NCI-H187 (cell line): ENCODE data around the gene MESP1.

ENCODE experiments used
- DNase-seq, 2 experiments: peaks; one replicate each; lab custom pipeline; 2025; lab: John Stamatoyannopoulos, UW

MESP1 gene

DNA sequence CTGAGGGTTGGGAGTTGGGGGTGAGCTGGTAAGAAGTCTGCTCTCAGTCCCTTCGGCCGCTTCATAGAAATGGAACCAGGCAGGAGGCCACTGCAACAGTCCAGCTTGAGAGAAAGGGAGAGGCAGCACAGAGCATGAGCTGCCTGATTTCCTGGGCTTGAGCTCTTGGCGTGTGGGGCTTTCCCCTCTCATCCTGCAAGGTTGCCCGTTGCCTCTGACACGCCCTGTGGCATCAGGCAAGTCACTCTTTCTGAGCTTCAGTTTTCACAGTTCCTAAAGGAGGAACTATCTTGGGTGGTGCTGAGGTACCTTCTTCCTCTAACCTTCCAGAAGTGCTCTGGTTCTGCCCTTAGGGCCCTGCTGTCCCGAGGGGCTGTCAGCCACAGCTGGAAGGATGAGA is 30.0 kb upstream of the MESP1 start:
- DNase-seq: no peak

GRCh38 chr15:89780601-89781000 is 29.6 kb upstream of the MESP1 start:
- no peak for DNase-seq

GRCh38 chr15:89778861-89779260 is 27.8 kb upstream of the MESP1 start:
- DNase-seq: no peak

DNA sequence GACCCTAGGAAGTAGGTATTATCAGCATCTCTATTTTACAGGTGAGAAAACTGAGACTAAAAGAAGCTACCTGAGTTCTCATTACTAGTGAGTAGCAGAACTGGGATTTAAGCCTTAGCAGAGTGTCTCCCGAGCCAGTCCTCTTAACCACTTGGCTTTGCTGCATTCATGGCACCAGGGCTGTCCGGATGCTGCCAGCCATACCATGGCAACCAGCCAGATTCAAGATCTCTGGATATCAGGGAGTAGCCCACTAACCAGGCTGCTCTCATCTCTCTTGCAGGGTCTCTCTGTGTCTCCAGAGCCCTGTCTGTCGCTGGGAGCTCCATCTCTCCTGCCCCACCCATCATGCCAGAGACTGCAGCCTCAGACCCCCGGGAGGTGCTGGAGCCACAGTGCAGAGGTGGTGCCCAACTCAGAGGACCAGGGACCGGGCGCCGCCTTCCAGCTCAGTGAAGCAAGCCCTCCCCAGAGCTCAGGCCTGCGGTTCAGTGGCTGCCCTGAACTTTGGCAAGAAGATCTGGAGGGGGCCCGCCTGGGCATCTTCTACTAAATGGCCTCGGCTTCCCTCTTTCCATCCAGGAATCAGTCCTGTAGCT is 26.8 kb upstream of the MESP1 start:
- DNase-seq: no peak

DNA sequence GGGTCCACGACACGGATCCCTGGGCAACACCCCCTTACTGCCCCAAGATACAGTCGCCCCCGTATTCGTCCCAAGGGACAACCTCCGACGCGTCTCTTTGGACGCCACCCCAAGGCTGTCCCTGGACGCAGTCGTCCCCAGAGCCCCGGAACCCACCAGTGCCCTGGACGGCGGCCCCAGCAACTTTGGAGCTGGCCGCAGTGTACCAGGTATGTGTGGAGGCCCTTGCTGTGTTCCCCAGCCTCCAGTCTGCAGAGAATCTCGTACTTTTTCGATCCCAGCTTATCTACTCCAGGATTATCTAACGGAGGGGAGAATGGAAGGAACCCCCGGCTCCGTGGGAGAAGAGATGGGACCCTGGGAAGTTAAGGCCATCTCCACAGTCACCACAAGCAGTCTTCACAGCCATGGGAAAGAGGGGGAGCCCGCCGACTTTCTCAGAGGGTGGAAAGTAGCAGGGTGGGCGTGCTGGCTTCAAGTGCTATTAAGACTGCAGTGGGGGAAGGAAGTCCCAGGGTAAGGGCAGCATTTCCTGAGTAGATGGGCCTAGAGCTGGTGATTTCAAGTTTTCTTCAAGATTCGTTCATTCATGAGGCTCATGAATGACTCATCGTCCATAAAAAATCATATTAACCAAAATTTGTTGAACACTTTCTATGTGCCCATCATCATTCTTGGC is 26.2 kb upstream of the MESP1 start:
- no peak for DNase-seq

- DNase-seq: peak; percentile 22 to 27
Measured at GRCh38 chr15:89776274-89777072, 25.4 kb upstream of the MESP1 start, which contains the start of gene MESP2. Gene MESP2 (plus strand): TSS chr15:89776332. CDS start chr15:89776358, 26 bp downstream.

GRCh38 chr15:89775815-89776214 is 24.8 kb upstream of the MESP1 start:
- DNase-seq: no peak

DNA sequence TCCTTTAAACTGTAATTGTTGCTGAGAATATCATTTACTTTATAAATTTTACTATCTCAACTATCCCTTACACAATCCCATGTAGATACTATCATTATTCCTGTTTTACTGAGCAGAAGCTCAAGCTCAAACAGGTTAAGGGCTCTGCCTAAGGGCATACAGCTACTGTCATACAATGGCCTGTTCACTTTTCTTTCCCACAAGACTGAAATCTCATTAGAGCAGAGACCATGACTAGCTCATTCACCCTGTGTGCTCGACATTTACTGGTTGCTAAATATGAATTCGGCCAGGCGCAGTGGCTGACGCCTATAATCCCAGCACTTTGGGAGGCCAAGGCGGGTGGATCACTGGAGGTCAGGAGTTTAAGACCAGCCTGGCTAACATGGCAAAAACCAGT is 23.4 kb upstream of the MESP1 start:
- no peak for DNase-seq

- DNase-seq: no peak
Measured at GRCh38 chr15:89772932-89773583, 22.0 kb upstream of the MESP1 start.

DNA sequence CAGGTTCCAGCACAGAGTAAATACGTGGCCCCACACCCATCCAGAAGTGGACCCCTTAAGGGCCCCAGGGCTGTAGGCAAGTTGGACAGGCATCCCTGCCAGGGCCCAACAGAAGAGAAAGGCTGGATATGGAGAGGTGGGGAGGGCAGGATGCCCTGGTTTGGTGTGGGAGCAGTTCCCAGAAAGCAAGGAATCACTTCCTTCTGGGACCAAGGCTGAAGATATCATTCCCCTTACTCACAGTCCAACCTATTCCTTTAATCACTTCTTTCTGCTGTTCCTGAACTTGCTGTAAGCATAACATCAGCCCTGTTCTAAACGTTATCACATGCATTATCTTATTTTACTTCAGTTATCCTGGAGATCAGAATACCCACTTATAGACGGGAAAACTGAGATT is 19.0 kb upstream of the MESP1 start:
- no peak for DNase-seq

GRCh38 chr15:89769366-89769765 is 18.3 kb upstream of the MESP1 start:
- no peak for DNase-seq

GRCh38 chr15:89768071-89768500 is 17.0 kb upstream of the MESP1 start:
- DNase-seq: no peak

GRCh38 chr15:89767411-89767915 is 16.4 kb upstream of the MESP1 start:
- DNase-seq: no peak

GRCh38 chr15:89766357-89767311 is 15.6 kb upstream of the MESP1 start:
- DNase-seq: no peak

DNA sequence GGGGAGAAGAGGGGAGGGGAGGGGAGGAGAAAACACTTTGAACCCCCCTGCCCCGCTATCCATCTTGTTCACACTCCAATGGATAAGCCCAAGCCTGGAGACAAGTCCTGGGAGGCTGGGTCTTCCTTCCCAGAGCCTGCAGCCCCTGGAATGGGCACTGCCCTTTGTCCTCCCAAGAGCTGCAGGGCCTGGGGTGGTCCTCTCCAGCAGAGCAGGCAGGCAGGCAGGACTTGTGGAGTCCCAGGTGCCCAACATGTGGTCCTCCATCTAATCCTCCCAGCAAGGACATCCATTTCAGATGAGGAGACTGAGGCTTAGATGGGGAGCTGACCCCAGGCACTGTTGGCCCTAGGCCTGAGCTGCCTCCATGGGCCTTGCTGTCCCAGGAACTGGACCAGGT is 14.6 kb upstream of the MESP1 start:
- no peak for DNase-seq

DNA sequence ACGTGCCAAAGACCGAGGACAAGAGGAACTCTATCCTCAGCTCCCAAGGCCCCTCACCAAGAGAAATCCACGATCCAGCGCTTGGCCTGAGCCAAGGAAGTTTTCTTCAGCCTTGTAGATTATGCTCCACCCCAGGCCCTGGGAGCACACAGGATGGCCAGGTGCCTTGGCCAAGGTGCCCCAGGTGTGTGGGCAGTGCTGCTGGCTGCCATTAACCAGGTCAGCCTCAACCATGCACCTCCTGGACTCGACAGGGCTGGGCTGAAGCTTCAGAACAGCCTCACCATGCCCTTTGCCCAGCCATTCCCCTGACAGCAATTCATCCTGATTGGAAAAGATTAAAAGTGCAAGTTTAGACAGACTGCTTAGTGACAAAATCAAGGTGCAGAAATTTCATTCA is 10.9 kb upstream of the MESP1 start:
- DNase-seq: no peak

- no peak for DNase-seq
Measured at GRCh38 chr15:89761009-89761831, 10.2 kb upstream of the MESP1 start.

- DNase-seq: peak; percentile 41
Measured at GRCh38 chr15:89760303-89761008, 9.4 kb upstream of the MESP1 start.

GRCh38 chr15:89759835-89760234 is 8.8 kb upstream of the MESP1 start:
- no peak for DNase-seq

GRCh38 chr15:89758981-89759380 is 7.9 kb upstream of the MESP1 start:
- DNase-seq: no peak
